Neural progenitor cell (in vitro differentiated cells): Measurements from ENCODE around the gene GNG12. TPM values are rescaled to one million over a fixed set of nuclear protein-coding genes. Genes with fewer than 3 reads are reported as not detected.
"Not testable (repeated sequence)": the region's sequence is repeated elsewhere in the genome, so short reads cannot be mapped to it uniquely, and the experiment has no call there.

ENCODE experiments used
- DNase-seq: peaks from one replicate; pipeline ENCODE4 v3.0.0-alpha.2; 2016; ENCODE audit warnings: low spot score
- H2AFZ ChIP-seq: fragments of 200-600 bp; sonication (generic); replicated peaks from 2 replicates; pipeline ENCODE4 v1.6.1; 2016; ENCODE audit warnings: antibody characterized with exemption
- H3F3A ChIP-seq: fragments of 200-600 bp; sonication (generic); 2 replicates; pipeline ENCODE4 v1.6.1; 2016; ENCODE audit warnings: antibody characterized with exemption, low read depth
- H3K27ac ChIP-seq: fragments of 200-600 bp; sonication (generic); 2 replicates; pipeline ENCODE4 v1.5.1; 2016; ENCODE audit warnings: mild to moderate bottlenecking
- H3K27me3 ChIP-seq: fragments of 200-600 bp; sonication (generic); 2 replicates; pipeline ENCODE4 v1.6.1; 2016; ENCODE audit warnings: mild to moderate bottlenecking, moderate library complexity
- H3K36me3 ChIP-seq: fragments of 200-600 bp; sonication (generic); 2 replicates; pipeline ENCODE4 v1.5.1; 2016
- H3K4me1 ChIP-seq: fragments of 200-600 bp; sonication (generic); 2 replicates; pipeline ENCODE4 v1.6.1; 2016; ENCODE audit warnings: mixed run types
- H3K4me2 ChIP-seq: fragments of 200-600 bp; sonication (generic); 2 replicates; pipeline ENCODE4 v1.6.1; 2016
- H3K4me3 ChIP-seq: fragments of 200-600 bp; sonication (generic); 2 replicates; pipeline ENCODE4 v1.5.1; 2016
- H3K79me2 ChIP-seq: fragments of 200-600 bp; sonication (generic); 2 replicates; pipeline ENCODE4 v1.6.1; 2016; ENCODE audit warnings: low read depth
- H3K9ac ChIP-seq: fragments of 200-600 bp; sonication (generic); 2 replicates; pipeline ENCODE4 v1.6.1; 2016
- H3K9me3 ChIP-seq: fragments of 200-600 bp; sonication (generic); 2 replicates; pipeline ENCODE4 v1.5.1; 2016; ENCODE audit warnings: low read depth
- H4K20me1 ChIP-seq: fragments of 200-600 bp; sonication (generic); 2 replicates; pipeline ENCODE4 v1.6.1; 2016; ENCODE audit warnings: low read depth
- H3K27ac Mint-ChIP-seq: 3 replicates; pipeline ENCODE4 v1.8.0; 2021; ENCODE audit warnings: mixed read lengths
- H3K27me3 Mint-ChIP-seq: 2 replicates; pipeline ENCODE4 v1.8.0; 2022; ENCODE audit warnings: low read depth, mild to moderate bottlenecking, inconsistent platforms, moderate library complexity, mixed read lengths; ENCODE audit not compliant: insufficient read depth
- H3K36me3 Mint-ChIP-seq: 3 replicates; pipeline ENCODE4 v1.8.0; 2021; ENCODE audit warnings: mixed read lengths
- H3K4me1 Mint-ChIP-seq: 3 replicates; pipeline ENCODE4 v1.8.0; 2021; ENCODE audit warnings: mixed read lengths
- H3K4me3 Mint-ChIP-seq: 3 replicates; pipeline ENCODE4 v1.8.0; 2021; ENCODE audit warnings: mild to moderate bottlenecking, moderate library complexity, mixed read lengths
- H3K9me3 Mint-ChIP-seq: 3 replicates; pipeline ENCODE4 v1.8.0; 2020; ENCODE audit warnings: mixed read lengths
- EZH2 ChIP-seq: fragments of 200-600 bp; sonication (generic); IDR thresholded peaks from 2 replicates; pipeline ENCODE4 v1.6.1; 2017; ENCODE audit warnings: antibody characterized with exemption, mild to moderate bottlenecking, moderate library complexity
- EZH2phosphoT487 ChIP-seq: fragments of 200-600 bp; sonication (generic); IDR thresholded peaks from 2 replicates; pipeline ENCODE4 v1.6.1; 2017; ENCODE audit warnings: antibody characterized with exemption
- total RNA-seq: library from RNA; depleted of rRNA; stranded (reverse); fragments of >200 nt; gene quantifications from 2 replicates; pipeline ENCODE4 v1.2.3, GENCODE V29; 2015; ENCODE audit warnings: low replicate concordance
- TF ChIP-seq, protein P1 (sequence below): fragments of 200-600 bp; sonication (generic); IDR thresholded peaks from 2 replicates; pipeline ENCODE4 v1.5.1; 2017; ENCODE audit warnings: antibody characterized with exemption, mild to moderate bottlenecking

GNG12 gene
- total RNA-seq, 1 donor from 2014 or later: 44.5 TPM

GRCh38 chr1:67732750-67733151 lies 100.5 kb downstream of the GNG12 start:
- DNase-seq: no peak
- Histone ChIP-seq H3F3A (no peaks in the 10 kb centered on the region), H3K9me3 (no peaks in the 10 kb centered on the region), H4K20me1 (no peaks in the 10 kb centered on the region), H3K4me1 (peaks cover 19% of the 10 kb centered on the region), H3K27ac (no peak overlapping the region), H3K27me3 (no peaks in the 10 kb centered on the region), H3K36me3 (no peaks in the 10 kb centered on the region), H3K4me2 (no peak overlapping the region), H2AFZ (no peak overlapping the region), H3K9ac (no peak overlapping the region), H3K79me2 (no peaks in the 10 kb centered on the region), H3K4me3 (no peak overlapping the region)
- no peaks in the 10 kb centered on the region for H3K36me3 Mint-ChIP-seq
- no peak overlapping the region for H3K4me3 Mint-ChIP-seq
- no peaks in the 10 kb centered on the region for H3K9me3 Mint-ChIP-seq
- H3K27me3 Mint-ChIP-seq: peaks cover 4% of the 10 kb centered on the region
- TF ChIP-seq EZH2 (no peak), EZH2phosphoT487 (no peak)
- TF ChIP-seq, protein P1, sequence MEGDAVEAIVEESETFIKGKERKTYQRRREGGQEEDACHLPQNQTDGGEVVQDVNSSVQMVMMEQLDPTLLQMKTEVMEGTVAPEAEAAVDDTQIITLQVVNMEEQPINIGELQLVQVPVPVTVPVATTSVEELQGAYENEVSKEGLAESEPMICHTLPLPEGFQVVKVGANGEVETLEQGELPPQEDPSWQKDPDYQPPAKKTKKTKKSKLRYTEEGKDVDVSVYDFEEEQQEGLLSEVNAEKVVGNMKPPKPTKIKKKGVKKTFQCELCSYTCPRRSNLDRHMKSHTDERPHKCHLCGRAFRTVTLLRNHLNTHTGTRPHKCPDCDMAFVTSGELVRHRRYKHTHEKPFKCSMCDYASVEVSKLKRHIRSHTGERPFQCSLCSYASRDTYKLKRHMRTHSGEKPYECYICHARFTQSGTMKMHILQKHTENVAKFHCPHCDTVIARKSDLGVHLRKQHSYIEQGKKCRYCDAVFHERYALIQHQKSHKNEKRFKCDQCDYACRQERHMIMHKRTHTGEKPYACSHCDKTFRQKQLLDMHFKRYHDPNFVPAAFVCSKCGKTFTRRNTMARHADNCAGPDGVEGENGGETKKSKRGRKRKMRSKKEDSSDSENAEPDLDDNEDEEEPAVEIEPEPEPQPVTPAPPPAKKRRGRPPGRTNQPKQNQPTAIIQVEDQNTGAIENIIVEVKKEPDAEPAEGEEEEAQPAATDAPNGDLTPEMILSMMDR: no peak
- peaks cover 38% of the 10 kb centered on the region for H3K4me1 Mint-ChIP-seq
- no peak overlapping the region for H3K27ac Mint-ChIP-seq

GRCh38 chr1:67731322-67731721 lies 101.9 kb downstream of the GNG12 start:
- Histone ChIP-seq H4K20me1 (no peaks in the 10 kb centered on the region), H3K9ac (no peak overlapping the region), H3K4me1 (peaks cover 13% of the 10 kb centered on the region), H3K36me3 (no peaks in the 10 kb centered on the region), H3K4me3 (no peak overlapping the region), H2AFZ (no peak overlapping the region), H3K27me3 (no peaks in the 10 kb centered on the region), H3K9me3 (no peaks in the 10 kb centered on the region), H3K79me2 (no peaks in the 10 kb centered on the region), H3K4me2 (no peak overlapping the region), H3K27ac (no peak overlapping the region), H3F3A (no peaks in the 10 kb centered on the region)
- Mint-ChIP-seq H3K27me3 (peaks cover 4% of the 10 kb centered on the region), H3K36me3 (no peaks in the 10 kb centered on the region), H3K4me1 (peaks cover 30% of the 10 kb centered on the region), H3K9me3 (no peaks in the 10 kb centered on the region), H3K4me3 (no peak overlapping the region), H3K27ac (no peak overlapping the region)
- no peak for TF ChIP-seq EZH2
- DNase-seq: no peak

DNA sequence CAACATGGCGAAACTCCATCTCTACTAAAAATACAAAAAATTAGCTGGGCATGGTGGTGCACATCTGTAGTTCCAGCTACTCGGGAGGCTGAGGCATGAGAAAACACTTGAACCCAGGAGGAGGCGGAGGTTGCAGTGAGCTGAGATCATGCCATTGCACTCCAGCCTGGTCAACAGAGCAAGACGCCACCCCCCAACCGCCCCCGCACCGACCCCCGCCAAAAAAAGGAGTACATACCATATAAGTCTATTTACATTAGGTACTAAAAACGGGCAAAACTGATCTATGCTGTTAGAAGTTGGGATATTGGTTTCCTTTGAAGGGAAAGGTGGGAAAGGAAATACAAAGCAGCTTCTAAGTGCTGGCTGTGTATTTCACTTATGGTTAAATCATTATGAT lies 103.0 kb downstream of the GNG12 start:
- DNase-seq, H3K9me3 ChIP-seq, H4K20me1 ChIP-seq, H3F3A ChIP-seq, H3K9ac ChIP-seq, H3K27ac ChIP-seq, H3K4me1 ChIP-seq, H3K36me3 Mint-ChIP-seq, H3K9me3 Mint-ChIP-seq, H3K4me3 ChIP-seq, H3K4me3 Mint-ChIP-seq, H3K4me2 ChIP-seq, H3K36me3 ChIP-seq, H2AFZ ChIP-seq, H3K27ac Mint-ChIP-seq, H3K27me3 ChIP-seq, H3K27me3 Mint-ChIP-seq, H3K79me2 ChIP-seq: not testable (repeated sequence)
- H3K4me1 Mint-ChIP-seq: peaks cover 22% of the 10 kb centered on the region

GRCh38 chr1:67729872-67730271 lies 103.4 kb downstream of the GNG12 start:
- H3K36me3 Mint-ChIP-seq: no peaks in the 10 kb centered on the region
- peaks cover 5% of the 10 kb centered on the region for H3K4me1 ChIP-seq
- H3K27me3 ChIP-seq: no peaks in the 10 kb centered on the region
- no peak overlapping the region for H3K27ac ChIP-seq
- no peaks in the 10 kb centered on the region for H3K36me3 ChIP-seq
- no peak for DNase-seq
- peaks cover 22% of the 10 kb centered on the region for H3K4me1 Mint-ChIP-seq
- H3K9me3 Mint-ChIP-seq: no peaks in the 10 kb centered on the region
- no peaks in the 10 kb centered on the region for H3F3A ChIP-seq
- H3K27ac Mint-ChIP-seq: no peak overlapping the region
- no peaks in the 10 kb centered on the region for H3K9me3 ChIP-seq
- TF ChIP-seq, protein P1: no peak
- TF ChIP-seq EZH2: no peak
- TF ChIP-seq EZH2phosphoT487: no peak
- H2AFZ ChIP-seq: no peak overlapping the region
- no peak overlapping the region for H3K4me3 Mint-ChIP-seq
- H3K4me2 ChIP-seq: no peak overlapping the region
- no peaks in the 10 kb centered on the region for H3K79me2 ChIP-seq
- no peak overlapping the region for H3K9ac ChIP-seq
- H4K20me1 ChIP-seq: no peaks in the 10 kb centered on the region
- H3K4me3 ChIP-seq: no peak overlapping the region
- peaks cover 4% of the 10 kb centered on the region for H3K27me3 Mint-ChIP-seq
